ENCODE measurements around the gene NKAIN1.
"Not testable (repeated sequence)": the region's sequence is repeated elsewhere in the genome, so short reads cannot be mapped to it uniquely, and the experiment has no call there.

Gene NKAIN1

DNA sequence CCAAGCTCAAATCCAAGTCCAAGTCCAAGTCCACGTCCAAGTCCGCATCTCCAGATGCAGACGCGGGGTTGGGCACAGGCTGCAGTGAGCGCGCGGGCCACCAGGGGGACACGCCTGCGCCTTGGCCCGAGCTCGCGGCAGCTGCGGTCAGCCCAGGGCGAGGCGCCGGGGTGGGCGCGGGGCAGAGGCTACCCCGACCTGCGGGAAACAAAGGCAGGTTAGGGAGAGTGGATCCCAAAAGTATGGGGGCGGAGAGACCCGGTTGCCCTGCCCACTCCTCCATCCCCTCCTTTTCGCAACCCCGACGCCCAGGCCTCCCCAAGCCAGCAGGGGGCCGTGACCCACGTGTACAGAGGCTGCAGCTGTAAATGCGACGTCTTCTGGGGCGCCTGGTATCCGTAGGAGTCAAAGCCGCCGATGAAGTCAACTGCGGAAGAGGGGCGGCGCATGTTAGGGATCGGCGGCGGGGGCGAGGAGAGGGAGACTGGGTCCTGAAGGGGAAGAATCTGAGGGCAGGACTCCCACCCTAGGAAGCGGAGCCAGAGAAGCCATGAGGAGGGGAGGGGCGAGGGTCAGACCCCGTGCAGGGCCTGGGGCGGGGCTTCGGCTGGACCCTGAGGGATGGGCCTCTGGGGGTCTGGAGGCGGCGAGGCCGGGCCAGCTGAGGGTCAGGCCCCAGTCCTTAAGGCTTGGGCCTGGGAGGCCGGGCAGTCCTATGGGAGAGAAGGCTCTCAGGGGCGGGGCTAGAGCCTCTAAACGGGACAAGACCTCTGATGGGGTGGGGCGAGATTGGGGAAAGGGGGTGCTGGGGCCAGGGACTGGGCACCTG, 58.0 kb downstream of the NKAIN1 start:
- peak overlapping the region; percentile 17 for H3K4me3 ChIP-seq (ENCODE audit: low read depth, low read length)
- no peaks in the 10 kb centered on the region for H3K36me3 ChIP-seq (replicated peaks)
- TF ChIP-seq, protein P1, sequence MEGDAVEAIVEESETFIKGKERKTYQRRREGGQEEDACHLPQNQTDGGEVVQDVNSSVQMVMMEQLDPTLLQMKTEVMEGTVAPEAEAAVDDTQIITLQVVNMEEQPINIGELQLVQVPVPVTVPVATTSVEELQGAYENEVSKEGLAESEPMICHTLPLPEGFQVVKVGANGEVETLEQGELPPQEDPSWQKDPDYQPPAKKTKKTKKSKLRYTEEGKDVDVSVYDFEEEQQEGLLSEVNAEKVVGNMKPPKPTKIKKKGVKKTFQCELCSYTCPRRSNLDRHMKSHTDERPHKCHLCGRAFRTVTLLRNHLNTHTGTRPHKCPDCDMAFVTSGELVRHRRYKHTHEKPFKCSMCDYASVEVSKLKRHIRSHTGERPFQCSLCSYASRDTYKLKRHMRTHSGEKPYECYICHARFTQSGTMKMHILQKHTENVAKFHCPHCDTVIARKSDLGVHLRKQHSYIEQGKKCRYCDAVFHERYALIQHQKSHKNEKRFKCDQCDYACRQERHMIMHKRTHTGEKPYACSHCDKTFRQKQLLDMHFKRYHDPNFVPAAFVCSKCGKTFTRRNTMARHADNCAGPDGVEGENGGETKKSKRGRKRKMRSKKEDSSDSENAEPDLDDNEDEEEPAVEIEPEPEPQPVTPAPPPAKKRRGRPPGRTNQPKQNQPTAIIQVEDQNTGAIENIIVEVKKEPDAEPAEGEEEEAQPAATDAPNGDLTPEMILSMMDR (IDR thresholded peaks at IDR 0.05; ENCODE audit: low read depth, low read length, missing control alignments), result peak; percentile 69
- in situ Hi-C loops (cut with HindIII; ENCODE audit: low pct_ligation_motif_present, low sequenced_read_pairs), result no loop called here
- H3K27me3 ChIP-seq (replicated peaks), result no peaks in the 10 kb centered on the region
- H3K27ac ChIP-seq, result no peak overlapping the region
- DNase-seq, result peak; percentile 29

DNA sequence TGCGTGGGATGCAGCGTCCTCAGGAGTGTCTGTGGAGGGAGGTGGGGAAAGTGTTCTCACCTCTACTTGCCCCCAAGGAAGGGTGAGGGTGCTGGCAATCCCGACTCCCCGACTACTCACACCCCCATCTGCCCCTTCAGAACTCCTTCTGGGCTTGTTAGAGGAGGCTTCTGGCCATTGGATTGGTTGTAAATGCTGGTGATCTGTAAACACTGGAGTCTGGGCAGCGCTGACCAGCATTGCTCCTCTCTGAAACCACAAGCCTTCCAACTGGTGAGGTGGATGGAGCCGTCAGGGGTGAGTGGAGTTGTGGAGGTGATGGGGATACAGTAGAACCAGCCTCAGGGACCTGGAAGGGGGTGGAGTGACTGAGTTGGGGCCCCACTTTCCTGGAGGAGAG, 59.3 kb downstream of the NKAIN1 start:
- TF ChIP-seq, protein P1 (IDR thresholded peaks at IDR 0.05; ENCODE audit: low read depth, low read length, missing control alignments), result no peak
- no peaks in the 10 kb centered on the region for H3K27me3 ChIP-seq (replicated peaks)
- in situ Hi-C loops (cut with HindIII; ENCODE audit: low pct_ligation_motif_present, low sequenced_read_pairs), result no loop called here
- H3K27ac ChIP-seq, result no peak overlapping the region
- H3K36me3 ChIP-seq (replicated peaks), result no peaks in the 10 kb centered on the region
- no peak overlapping the region for H3K4me3 ChIP-seq (ENCODE audit: low read depth, low read length)
- DNase-seq, result no peak

DNA sequence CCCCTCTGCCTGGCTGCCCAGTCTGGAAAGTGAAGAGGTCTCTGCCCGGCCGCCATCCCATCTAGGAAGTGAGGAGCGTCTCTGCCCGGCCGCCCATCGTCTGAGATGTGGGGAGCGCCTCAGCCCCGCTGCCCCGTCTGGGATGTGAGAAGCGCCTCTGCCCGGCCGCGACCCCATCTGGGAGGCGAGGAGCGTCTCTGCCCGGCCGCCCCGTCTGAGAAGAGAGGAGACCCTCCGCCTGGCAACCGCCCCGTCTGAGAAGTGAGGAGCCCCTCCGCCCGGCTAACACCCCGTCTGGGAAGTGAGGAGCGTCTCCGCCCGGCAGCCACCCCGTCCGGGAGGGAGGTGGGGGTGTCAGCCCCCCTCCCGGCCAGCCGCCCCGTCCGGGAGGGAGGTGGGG, 63.4 kb downstream of the NKAIN1 start:
- H3K36me3 ChIP-seq (replicated peaks); in situ Hi-C loops (cut with HindIII; ENCODE audit: low pct_ligation_motif_present, low sequenced_read_pairs); DNase-seq; H3K4me3 ChIP-seq (ENCODE audit: low read depth, low read length); H3K27me3 ChIP-seq (replicated peaks); H3K27ac ChIP-seq: not testable (repeated sequence)

DNA sequence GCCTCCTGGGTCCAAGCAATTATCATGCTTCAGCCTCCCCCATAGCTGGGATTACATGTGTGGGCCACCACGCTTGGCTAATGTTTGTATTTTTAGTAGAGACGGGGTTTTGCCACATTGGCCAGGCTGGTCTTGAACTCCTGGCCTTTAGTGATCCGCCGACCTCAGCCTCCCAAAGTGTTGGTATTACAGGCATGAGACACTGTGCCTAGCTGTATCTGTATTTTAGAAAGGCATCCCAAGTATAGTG, 69.3 kb downstream of the NKAIN1 start:
- no peak for DNase-seq
- Histone ChIP-seq H3K27ac (peak overlapping the region; percentile 35), H3K27me3 (replicated peaks) (no peaks in the 10 kb centered on the region), H3K36me3 (replicated peaks) (no peaks in the 10 kb centered on the region), H3K4me3 (ENCODE audit: low read depth, low read length) (no peak overlapping the region)
- in situ Hi-C loops (cut with HindIII; ENCODE audit: low pct_ligation_motif_present, low sequenced_read_pairs), result no loop called here
- TF ChIP-seq, protein P1 (IDR thresholded peaks at IDR 0.05; ENCODE audit: low read depth, low read length, missing control alignments), result no peak

DNA sequence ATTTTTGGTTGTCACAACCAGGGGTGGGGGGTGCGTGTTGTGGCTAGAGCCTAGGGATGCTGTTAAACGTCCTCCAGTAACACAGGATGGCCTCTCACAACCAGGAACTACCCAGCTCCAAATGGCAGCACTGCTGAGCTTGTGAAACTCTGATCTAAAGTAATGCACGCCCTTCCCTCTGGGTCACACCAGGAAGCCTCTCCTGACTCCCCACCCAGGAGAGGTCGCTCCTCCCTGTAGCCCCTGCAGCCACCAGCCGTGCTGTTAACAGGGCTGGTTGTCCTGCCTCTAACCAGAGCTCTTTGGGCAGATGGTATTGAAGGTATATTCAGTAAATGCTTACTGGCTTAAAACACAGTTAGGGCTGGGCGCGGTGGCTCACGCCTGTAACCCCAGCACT, 73.2 kb downstream of the NKAIN1 start:
- Histone ChIP-seq H3K27ac (no peak overlapping the region), H3K36me3 (replicated peaks) (no peaks in the 10 kb centered on the region), H3K4me3 (ENCODE audit: low read depth, low read length) (no peak overlapping the region), H3K27me3 (replicated peaks) (no peaks in the 10 kb centered on the region)
- no peak for DNase-seq
- in situ Hi-C loops (cut with HindIII; ENCODE audit: low pct_ligation_motif_present, low sequenced_read_pairs), result no loop called here
- TF ChIP-seq, protein P1 (IDR thresholded peaks at IDR 0.05; ENCODE audit: low read depth, low read length, missing control alignments), result no peak

DNA sequence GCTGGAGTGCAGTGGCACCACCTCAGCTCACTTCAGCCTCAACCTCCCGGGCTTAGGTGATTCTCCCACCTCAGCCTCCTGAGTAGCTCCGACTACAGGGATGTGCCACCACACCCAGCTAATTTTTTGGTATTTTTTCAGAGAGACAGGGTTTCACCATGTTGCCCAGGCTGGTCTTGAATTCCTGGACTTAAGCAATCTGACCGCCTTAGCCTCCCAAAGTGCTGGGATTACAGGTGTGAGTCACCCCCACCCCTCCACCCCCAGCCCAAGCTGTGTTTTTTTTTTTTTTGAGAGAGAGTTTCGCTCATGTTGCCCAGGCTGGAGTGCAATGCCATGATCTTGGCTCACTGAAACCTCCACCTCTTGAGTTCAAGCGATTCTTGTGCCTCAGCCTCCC, 75.4 kb downstream of the NKAIN1 start:
- in situ Hi-C loops (cut with HindIII; ENCODE audit: low pct_ligation_motif_present, low sequenced_read_pairs), result no loop called here

More for the DNA sequence above, 75.4 kb downstream of the NKAIN1 start:
- H3K36me3 ChIP-seq (replicated peaks), result no peaks in the 10 kb centered on the region
- H3K27ac ChIP-seq, result no peak overlapping the region
- no peak overlapping the region for H3K4me3 ChIP-seq (ENCODE audit: low read depth, low read length)
- no peak for DNase-seq
- TF ChIP-seq, protein P1 (IDR thresholded peaks at IDR 0.05; ENCODE audit: low read depth, low read length, missing control alignments), result no peak
- H3K27me3 ChIP-seq (replicated peaks), result no peaks in the 10 kb centered on the region

Data from brain microvascular endothelial cell (primary cell).